HG02943 (cell line): Measurements from ENCODE around the gene CCDC33.

ENCODE experiments used
- ATAC-seq: cut with Tn5 transposase; IDR thresholded peaks from one replicate; pipeline ENCODE4 v1.9.1; 2021; ENCODE audit warnings: mild to moderate bottlenecking, low read depth, moderate library complexity; ENCODE audit not compliant: unreplicated experiment

Gene CCDC33

GRCh38 chr15:74275957-74276356, 39.8 kb downstream of the CCDC33 start:
- ATAC-seq = no peak

- no peak for ATAC-seq
Observed at GRCh38 chr15:74276560-74276959, 40.4 kb downstream of the CCDC33 start.

GRCh38 chr15:74277242-74277810, 41.2 kb downstream of the CCDC33 start:
- no peak for ATAC-seq

- no peak for ATAC-seq
Observed at GRCh38 chr15:74278207-74278606, 42.1 kb downstream of the CCDC33 start.

GRCh38 chr15:74281147-74282133, 45.3 kb downstream of the CCDC33 start:
- no peak for ATAC-seq

GRCh38 chr15:74283368-74283767, 47.2 kb downstream of the CCDC33 start:
- no peak for ATAC-seq

GRCh38 chr15:74289671-74290070, 53.5 kb downstream of the CCDC33 start:
- ATAC-seq = no peak

GRCh38 chr15:74290645-74291044, 54.5 kb downstream of the CCDC33 start:
- no peak for ATAC-seq

GRCh38 chr15:74291101-74292071, 55.3 kb downstream of the CCDC33 start:
- ATAC-seq = no peak

GRCh38 chr15:74293021-74293810, 57.1 kb downstream of the CCDC33 start:
- no peak for ATAC-seq

- ATAC-seq = no peak
Observed at GRCh38 chr15:74294010-74294409, 57.9 kb downstream of the CCDC33 start.

GRCh38 chr15:74295800-74296199, 59.7 kb downstream of the CCDC33 start:
- ATAC-seq = no peak

GRCh38 chr15:74297887-74298286, 61.8 kb downstream of the CCDC33 start:
- ATAC-seq = no peak

- no peak for ATAC-seq
Observed at GRCh38 chr15:74300057-74300795, 64.1 kb downstream of the CCDC33 start.

GRCh38 chr15:74301583-74302361, 65.6 kb downstream of the CCDC33 start:
- no peak for ATAC-seq

GRCh38 chr15:74302821-74303359, 66.8 kb downstream of the CCDC33 start:
- no peak for ATAC-seq

- no peak for ATAC-seq
Observed at GRCh38 chr15:74303741-74304309, 67.7 kb downstream of the CCDC33 start.

GRCh38 chr15:74304431-74304830, 68.3 kb downstream of the CCDC33 start:
- no peak for ATAC-seq
